Stimulated activated CD8-positive, alpha-beta memory T cell treated with anti-CD3 and anti-CD28 coated beads, Interleukin-12 subunit alpha, Interleukin-12 subunit beta, amount 100 ng/mL, for 24 hours (primary cell): ENCODE data around the gene TOP3A.

Source experiments
- DNase-seq: peaks from one replicate; pipeline ENCODE4 v3.0.0-alpha.2; 2020; ENCODE audit errors: extremely low read depth

Gene TOP3A

GRCh38 chr17:18253187-18253884 lies 61.5 kb downstream of the TOP3A start:
- DNase-seq, result no peak

- no peak for DNase-seq
These were observed 62.6 kb downstream of the TOP3A start for GRCh38 chr17:18252160-18252559.

DNA sequence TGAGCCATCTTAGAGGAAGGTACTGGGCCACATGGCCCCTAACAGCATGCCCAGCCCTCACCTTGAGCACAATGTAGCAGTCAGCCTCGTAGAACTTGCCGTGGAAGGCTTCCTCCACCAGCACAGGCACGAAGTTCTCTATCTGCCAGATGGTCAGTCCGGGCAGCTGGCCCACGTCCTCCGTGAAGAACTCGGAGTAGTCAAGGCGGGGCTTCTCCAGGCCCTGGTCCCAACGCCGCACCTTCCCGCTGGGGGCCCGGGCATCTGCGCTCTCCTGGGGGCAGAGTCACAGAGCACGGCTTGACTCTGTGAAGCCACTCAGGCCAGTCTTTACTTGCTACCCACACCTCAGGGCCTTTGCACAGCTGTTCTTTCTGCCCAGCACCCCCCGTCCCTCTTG lies 63.6 kb downstream of the TOP3A start:
- DNase-seq, result no peak

- DNase-seq, result no peak
These were observed 64.1 kb downstream of the TOP3A start for GRCh38 chr17:18250708-18251107.

DNA sequence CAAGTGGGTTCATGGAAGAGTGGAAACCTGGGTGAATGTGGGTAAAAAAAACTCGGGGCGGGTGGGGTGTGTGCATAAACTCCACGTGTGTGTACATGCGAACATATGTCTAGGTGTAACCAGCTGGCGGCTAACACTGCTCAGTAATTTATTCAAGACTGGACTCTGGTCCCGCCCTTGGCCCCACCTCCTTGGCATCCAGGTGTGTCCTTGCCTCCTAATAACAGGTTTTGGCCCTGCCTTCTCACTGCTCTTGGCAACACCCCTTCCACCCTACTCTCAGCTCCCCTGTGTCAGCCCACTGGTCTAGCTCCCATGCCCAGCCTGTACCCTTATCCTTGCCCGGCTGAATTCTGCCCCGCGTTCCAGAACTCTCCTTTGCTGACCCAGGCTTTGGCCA lies 64.5 kb downstream of the TOP3A start:
- no peak for DNase-seq

DNA sequence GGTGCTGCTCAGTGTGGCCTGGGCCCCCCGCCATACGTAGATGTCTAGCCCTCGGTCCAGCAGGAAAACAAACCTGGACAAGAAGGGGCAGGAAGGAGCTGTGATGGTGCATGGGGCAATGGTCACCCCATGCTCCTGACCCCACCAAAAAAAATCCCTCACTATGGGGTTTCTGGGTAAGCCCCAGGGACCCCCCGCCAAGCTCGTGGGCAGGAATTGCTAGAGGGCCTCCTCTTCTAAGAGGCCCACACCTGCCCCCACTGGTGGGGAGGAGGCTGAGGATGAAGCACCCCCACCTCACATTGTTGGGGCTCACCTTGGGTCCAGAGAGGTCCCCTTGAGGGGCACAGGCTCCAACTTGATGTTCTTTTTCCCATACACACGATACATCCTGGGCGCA lies 66.0 kb downstream of the TOP3A start:
- no peak for DNase-seq

GRCh38 chr17:18248300-18248731 lies 66.5 kb downstream of the TOP3A start:
- no peak for DNase-seq

GRCh38 chr17:18247613-18248001 lies 67.2 kb downstream of the TOP3A start:
- DNase-seq, result no peak

DNA sequence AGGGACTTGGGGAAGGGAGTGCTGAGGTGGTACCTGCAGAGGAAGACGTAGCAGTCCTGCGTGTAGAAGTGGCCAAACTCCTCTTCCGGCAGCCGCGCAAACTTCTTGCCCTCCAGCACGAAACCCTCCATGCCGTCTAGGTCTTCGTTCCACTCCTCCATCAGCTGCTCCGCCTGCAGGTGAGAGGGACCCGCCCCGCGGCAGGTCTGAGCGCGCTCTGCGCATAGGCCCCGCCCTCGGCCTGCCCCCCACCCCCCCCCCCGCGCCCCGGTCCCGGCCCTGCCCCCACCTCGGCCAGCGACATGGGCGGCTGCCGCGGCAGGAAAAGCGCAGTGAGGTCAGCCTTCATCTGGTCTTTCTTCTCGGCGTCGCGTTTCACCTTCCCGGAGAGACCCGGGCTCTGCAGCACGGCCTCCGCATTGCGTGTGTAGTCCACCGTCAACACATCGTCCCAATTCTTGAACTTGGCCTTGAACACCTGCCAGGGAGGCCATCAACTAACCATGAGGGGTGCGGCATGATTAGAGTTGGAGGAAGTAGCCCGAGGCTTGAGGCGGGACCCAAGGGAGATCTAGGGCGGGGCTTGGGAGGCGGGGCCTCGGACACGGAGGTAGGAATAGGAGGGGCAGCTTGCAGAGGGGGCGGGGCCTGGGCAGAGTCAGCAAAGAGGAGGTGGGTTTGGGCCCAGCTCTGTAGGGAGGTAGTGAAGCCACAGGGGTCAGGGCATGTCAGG lies 67.7 kb downstream of the TOP3A start:
- DNase-seq, result no peak

GRCh38 chr17:18246109-18246725 lies 68.6 kb downstream of the TOP3A start:
- DNase-seq, result no peak

GRCh38 chr17:18245038-18245776 lies 69.6 kb downstream of the TOP3A start:
- DNase-seq, result no peak

DNA sequence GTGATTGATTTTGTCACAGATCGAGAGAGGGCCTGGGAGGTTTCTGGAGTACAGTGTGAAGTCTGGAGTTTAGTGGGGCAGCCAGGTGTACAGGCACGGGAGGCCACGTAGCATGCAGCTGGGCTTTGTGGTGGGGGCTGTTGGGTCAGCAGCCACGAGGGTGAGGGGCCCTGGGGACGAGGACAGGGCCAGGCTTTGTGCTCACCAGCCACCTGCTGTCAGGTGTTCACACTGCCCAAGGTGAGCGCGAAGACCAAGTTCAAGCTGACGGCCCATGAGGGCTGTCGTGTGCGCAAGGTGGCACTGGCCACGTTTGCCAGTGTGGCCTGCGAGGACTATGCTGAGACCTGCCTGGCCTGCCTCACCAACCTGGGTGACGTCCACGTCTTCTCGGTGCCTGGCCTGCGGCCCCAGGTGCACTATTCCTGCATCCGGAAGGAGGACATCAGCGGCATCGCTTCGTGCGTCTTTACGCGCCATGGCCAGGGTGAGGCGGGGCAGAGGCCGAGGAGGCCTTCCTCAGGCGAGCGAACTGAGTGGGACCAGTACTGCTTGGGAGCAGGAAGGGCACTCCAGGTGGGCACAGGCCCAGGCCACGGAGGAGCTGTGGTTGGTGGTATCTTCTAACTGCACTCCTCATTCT lies 73.4 kb downstream of the TOP3A start:
- DNase-seq, result no peak

- DNase-seq, result no peak
These were observed 74.3 kb downstream of the TOP3A start for GRCh38 chr17:18240449-18240848.

- DNase-seq, result no peak
These were observed 76.5 kb downstream of the TOP3A start for GRCh38 chr17:18238299-18238698.

GRCh38 chr17:18237461-18237860 lies 77.3 kb downstream of the TOP3A start:
- DNase-seq, result no peak

- no peak for DNase-seq
These were observed 78.3 kb downstream of the TOP3A start for GRCh38 chr17:18236494-18236893.

DNA sequence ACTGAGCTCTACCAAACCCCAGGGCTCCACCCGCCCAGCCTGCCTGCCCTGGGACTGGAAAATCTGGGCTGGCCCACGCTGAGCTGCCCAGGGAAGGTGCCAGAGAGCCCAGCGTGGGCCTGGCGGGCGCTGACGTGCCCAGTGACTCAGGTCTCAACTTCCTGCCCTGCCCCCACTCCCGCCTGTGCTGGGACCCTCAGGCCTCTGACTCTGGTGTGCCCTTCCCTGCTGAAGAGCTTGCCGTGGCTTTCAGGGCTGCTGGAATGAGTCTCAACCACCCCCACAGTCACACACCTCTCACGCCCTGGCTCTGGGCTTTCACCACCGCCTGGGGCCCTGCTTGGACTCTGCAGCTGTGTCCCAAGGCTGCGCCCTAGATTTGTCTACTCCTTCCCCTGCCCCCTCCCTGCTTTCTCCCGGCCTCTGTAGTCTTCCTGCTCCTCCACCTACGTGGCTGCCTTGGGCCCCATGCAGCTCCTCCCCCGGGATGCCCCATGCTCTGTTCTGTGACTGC lies 79.0 kb downstream of the TOP3A start:
- no peak for DNase-seq

DNA sequence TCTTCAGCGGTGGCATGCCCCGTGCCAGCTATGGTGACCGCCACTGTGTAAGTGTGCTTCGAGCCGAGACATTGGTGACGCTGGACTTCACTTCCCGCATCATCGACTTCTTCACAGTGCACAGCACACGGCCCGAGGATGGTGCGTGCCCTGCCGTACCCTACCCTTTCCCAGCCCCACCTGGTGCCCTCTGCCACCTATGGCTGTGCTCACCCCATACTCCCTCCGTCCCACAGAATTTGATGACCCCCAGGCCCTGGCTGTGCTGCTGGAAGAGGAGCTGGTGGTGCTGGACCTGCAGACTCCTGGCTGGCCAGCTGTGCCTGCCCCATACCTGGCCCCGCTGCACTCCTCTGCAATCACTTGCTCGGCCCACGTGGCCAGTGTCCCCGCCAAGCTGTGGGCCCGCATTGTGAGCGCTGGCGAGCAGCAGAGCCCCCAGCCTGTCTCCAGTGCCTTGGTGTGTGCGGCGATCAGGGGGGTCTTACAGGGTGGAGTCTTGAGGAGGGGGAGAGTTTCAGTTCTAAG lies 79.9 kb downstream of the TOP3A start:
- no peak for DNase-seq

GRCh38 chr17:18233803-18234518 lies 80.8 kb downstream of the TOP3A start:
- no peak for DNase-seq

GRCh38 chr17:18231164-18231563 lies 83.6 kb downstream of the TOP3A start:
- no peak for DNase-seq
